Activated T-cell treated with anti-CD3 and anti-CD28 coated beads, Interleukin-2, amount 50 U/mL, for 24 hours (primary cell): ENCODE measurements around the gene TMBIM6.
"Not testable (repeated sequence)": the region's sequence is repeated elsewhere in the genome, so short reads cannot be mapped to it uniquely, and the experiment has no call there.

ENCODE experiments used
- DNase-seq: peaks from one replicate; pipeline ENCODE4 v3.0.0-alpha.2; 2020
- H3K27ac Mint-ChIP-seq: 2 replicates; pipeline ENCODE4 v1.8.0; 2020; ENCODE audit warnings: mild to moderate bottlenecking, mixed read lengths
- H3K27me3 Mint-ChIP-seq: 2 replicates; pipeline ENCODE4 v1.8.0; 2020; ENCODE audit warnings: mixed read lengths
- H3K36me3 Mint-ChIP-seq: 2 replicates; pipeline ENCODE4 v1.8.0; 2020; ENCODE audit warnings: low read depth, mixed read lengths
- H3K4me1 Mint-ChIP-seq: 2 replicates; pipeline ENCODE4 v1.8.0; 2020; ENCODE audit warnings: low read depth, mixed read lengths
- H3K4me3 Mint-ChIP-seq: 2 replicates; pipeline ENCODE4 v1.8.0; 2020; ENCODE audit warnings: mild to moderate bottlenecking, moderate library complexity, mixed read lengths
- H3K9me3 Mint-ChIP-seq: 2 replicates; pipeline ENCODE4 v1.8.0; 2020; ENCODE audit warnings: mixed read lengths

The TMBIM6 gene

GRCh38 chr12:49744363-49744885, 3.1 kb downstream of the TMBIM6 start:
- Mint-ChIP-seq H3K9me3 (no peaks in the 10 kb centered on the region), H3K4me3 (peak overlapping the region; percentile 63), H3K27ac (peak overlapping the region; percentile 87), H3K36me3 (peaks cover 71% of the 10 kb centered on the region), H3K4me1 (peaks cover 70% of the 10 kb centered on the region), H3K27me3 (no peaks in the 10 kb centered on the region)
- no peak for DNase-seq

GRCh38 chr12:49748306-49748705, 6.9 kb downstream of the TMBIM6 start:
- H3K27ac Mint-ChIP-seq, result peak overlapping the region; percentile 95
- H3K36me3 Mint-ChIP-seq, result peaks cover 82% of the 10 kb centered on the region
- peak overlapping the region; percentile 71 for H3K4me3 Mint-ChIP-seq

GRCh38 chr12:49748800-49749199, 7.4 kb downstream of the TMBIM6 start:
- H3K4me3 Mint-ChIP-seq, result peak overlapping the region; percentile 71
- H3K36me3 Mint-ChIP-seq, result peaks cover 82% of the 10 kb centered on the region

More at GRCh38 chr12:49748306-49748705, 6.9 kb downstream of the TMBIM6 start:
- Mint-ChIP-seq H3K9me3 (no peaks in the 10 kb centered on the region), H3K27me3 (no peaks in the 10 kb centered on the region), H3K4me1 (peaks cover 93% of the 10 kb centered on the region)
- no peak for DNase-seq

GRCh38 chr12:49750027-49750995, 9.0 kb downstream of the TMBIM6 start:
- DNase-seq, result peak; percentile 50
- H3K4me1 Mint-ChIP-seq, result peaks cover 92% of the 10 kb centered on the region
- H3K4me3 Mint-ChIP-seq, result peak overlapping the region; percentile 71
- H3K27me3 Mint-ChIP-seq, result no peaks in the 10 kb centered on the region
- H3K36me3 Mint-ChIP-seq, result peaks cover 84% of the 10 kb centered on the region
- H3K9me3 Mint-ChIP-seq, result no peaks in the 10 kb centered on the region
- H3K27ac Mint-ChIP-seq, result peak overlapping the region; percentile 95

More at GRCh38 chr12:49748800-49749199, 7.4 kb downstream of the TMBIM6 start:
- peaks cover 93% of the 10 kb centered on the region for H3K4me1 Mint-ChIP-seq
- no peaks in the 10 kb centered on the region for H3K9me3 Mint-ChIP-seq
- no peaks in the 10 kb centered on the region for H3K27me3 Mint-ChIP-seq
- H3K27ac Mint-ChIP-seq, result peak overlapping the region; percentile 95
- no peak for DNase-seq

GRCh38 chr12:49750996-49751393, 9.6 kb downstream of the TMBIM6 start:
- Mint-ChIP-seq H3K27ac (peak overlapping the region; percentile 95), H3K36me3 (peaks cover 86% of the 10 kb centered on the region), H3K27me3 (no peaks in the 10 kb centered on the region), H3K9me3 (no peaks in the 10 kb centered on the region), H3K4me1 (peaks cover 91% of the 10 kb centered on the region), H3K4me3 (peak overlapping the region; percentile 71)
- DNase-seq, result no peak

- DNase-seq, result no peak
- no peaks in the 10 kb centered on the region for H3K9me3 Mint-ChIP-seq
- no peak overlapping the region for H3K4me3 Mint-ChIP-seq
- H3K36me3 Mint-ChIP-seq, result peaks cover 92% of the 10 kb centered on the region
- no peaks in the 10 kb centered on the region for H3K27me3 Mint-ChIP-seq
- peaks cover 56% of the 10 kb centered on the region for H3K4me1 Mint-ChIP-seq
- peak overlapping the region; percentile 91 for H3K27ac Mint-ChIP-seq
These were observed 20.5 kb downstream of the TMBIM6 start for GRCh38 chr12:49761677-49762467.

GRCh38 chr12:49762468-49762847, 21.1 kb downstream of the TMBIM6 start:
- DNase-seq, result no peak
- no peaks in the 10 kb centered on the region for H3K27me3 Mint-ChIP-seq
- H3K9me3 Mint-ChIP-seq, result no peaks in the 10 kb centered on the region
- peak overlapping the region; percentile 91 for H3K27ac Mint-ChIP-seq
- H3K4me1 Mint-ChIP-seq, result peaks cover 59% of the 10 kb centered on the region
- H3K4me3 Mint-ChIP-seq, result peak overlapping the region; percentile 52
- peaks cover 86% of the 10 kb centered on the region for H3K36me3 Mint-ChIP-seq

GRCh38 chr12:49763006-49763591, 21.7 kb downstream of the TMBIM6 start:
- Mint-ChIP-seq H3K36me3 (peaks cover 79% of the 10 kb centered on the region), H3K4me3 (peak overlapping the region; percentile 52), H3K27me3 (no peaks in the 10 kb centered on the region), H3K27ac (peak overlapping the region; percentile 91), H3K4me1 (peaks cover 62% of the 10 kb centered on the region), H3K9me3 (no peaks in the 10 kb centered on the region)
- DNase-seq, result peak; percentile 84

- H3K4me3 Mint-ChIP-seq, result no peak overlapping the region
- H3K9me3 Mint-ChIP-seq, result no peaks in the 10 kb centered on the region
- H3K27ac Mint-ChIP-seq, result peak overlapping the region; percentile 91
- H3K27me3 Mint-ChIP-seq, result no peaks in the 10 kb centered on the region
- no peak for DNase-seq
- peaks cover 62% of the 10 kb centered on the region for H3K4me1 Mint-ChIP-seq
- peaks cover 69% of the 10 kb centered on the region for H3K36me3 Mint-ChIP-seq
These were observed 22.8 kb downstream of the TMBIM6 start for GRCh38 chr12:49764126-49764525.

GRCh38 chr12:49766115-49766455, 24.7 kb downstream of the TMBIM6 start:
- H3K27ac Mint-ChIP-seq, result no peak overlapping the region
- no peaks in the 10 kb centered on the region for H3K9me3 Mint-ChIP-seq
- no peak overlapping the region for H3K4me3 Mint-ChIP-seq
- H3K4me1 Mint-ChIP-seq, result peaks cover 55% of the 10 kb centered on the region
- no peaks in the 10 kb centered on the region for H3K27me3 Mint-ChIP-seq
- peaks cover 50% of the 10 kb centered on the region for H3K36me3 Mint-ChIP-seq
- DNase-seq, result no peak

- Mint-ChIP-seq H3K27ac (peak overlapping the region; percentile 1), H3K4me1 (peaks cover 42% of the 10 kb centered on the region), H3K9me3 (no peaks in the 10 kb centered on the region), H3K4me3 (no peak overlapping the region), H3K27me3 (no peaks in the 10 kb centered on the region), H3K36me3 (peaks cover 37% of the 10 kb centered on the region)
- no peak for DNase-seq
These were observed 26.0 kb downstream of the TMBIM6 start for GRCh38 chr12:49767333-49767732.

- not testable (repeated sequence) for H3K9me3 Mint-ChIP-seq, DNase-seq, H3K27me3 Mint-ChIP-seq, H3K36me3 Mint-ChIP-seq, H3K4me3 Mint-ChIP-seq
- Mint-ChIP-seq H3K27ac (peak overlapping the region; percentile 44), H3K4me1 (peaks cover 14% of the 10 kb centered on the region)
These were observed 31.7 kb downstream of the TMBIM6 start for GRCh38 chr12:49773102-49773501.

- DNase-seq, result peak; percentile 65
- H3K27me3 Mint-ChIP-seq, result peaks cover 16% of the 10 kb centered on the region
- no peaks in the 10 kb centered on the region for H3K9me3 Mint-ChIP-seq
- H3K27ac Mint-ChIP-seq, result no peak overlapping the region
- H3K36me3 Mint-ChIP-seq, result no peaks in the 10 kb centered on the region
- H3K4me1 Mint-ChIP-seq, result peaks cover 17% of the 10 kb centered on the region
- no peak overlapping the region for H3K4me3 Mint-ChIP-seq
These were observed 35.1 kb downstream of the TMBIM6 start for GRCh38 chr12:49776413-49776812.

GRCh38 chr12:49776858-49777257, 35.5 kb downstream of the TMBIM6 start:
- peaks cover 17% of the 10 kb centered on the region for H3K4me1 Mint-ChIP-seq
- H3K27me3 Mint-ChIP-seq, result peaks cover 16% of the 10 kb centered on the region
- H3K4me3 Mint-ChIP-seq, result no peak overlapping the region
- H3K36me3 Mint-ChIP-seq, result no peaks in the 10 kb centered on the region
- H3K9me3 Mint-ChIP-seq, result no peaks in the 10 kb centered on the region
- no peak overlapping the region for H3K27ac Mint-ChIP-seq
- no peak for DNase-seq
